Skeletal muscle satellite cell (primary cell): ENCODE data around the gene CORT.
"Not testable (repeated sequence)": the region's sequence is repeated elsewhere in the genome, so short reads cannot be mapped to it uniquely, and the experiment has no call there.

Source experiments
- H3K27me3 ChIP-seq: 2 replicates; pipeline ENCODE4 v1.7.0; 2013; ENCODE audit warnings: low read length; ENCODE audit not compliant: control insufficient read depth, insufficient read depth
- H3K36me3 ChIP-seq: 2 replicates; pipeline ENCODE4 v1.7.0; 2013; ENCODE audit warnings: mild to moderate bottlenecking, control low read depth, low read length; ENCODE audit not compliant: insufficient read depth
- H3K4me1 ChIP-seq: 2 replicates; pipeline ENCODE4 v1.7.0; 2013; ENCODE audit warnings: low read length; ENCODE audit not compliant: control insufficient read depth, insufficient read depth
- H3K4me2 ChIP-seq: 2 replicates; pipeline ENCODE4 v1.7.0; 2013; ENCODE audit warnings: mild to moderate bottlenecking, low read length
- H3K4me3 ChIP-seq: 2 replicates; pipeline ENCODE4 v1.7.0; 2013; ENCODE audit warnings: low read length
- H3K9ac ChIP-seq: 2 replicates; pipeline ENCODE4 v1.7.0; 2013; ENCODE audit warnings: mild to moderate bottlenecking, low read depth, low read length, moderate library complexity
- H3K9me3 ChIP-seq: replicated peaks from 2 replicates; pipeline ENCODE4 v1.7.0; 2013; ENCODE audit warnings: mild to moderate bottlenecking, control low read depth, low read length

Gene CORT

GRCh38 chr1:10459184-10459583, 9.4 kb downstream of the CORT start:
- Histone ChIP-seq H3K36me3 (peaks cover 22% of the 10 kb centered on the region), H3K9me3 (no peaks in the 10 kb centered on the region), H3K4me3 (no peak overlapping the region), H3K4me2 (no peak overlapping the region), H3K9ac (no peak overlapping the region), H3K4me1 (peaks cover 9% of the 10 kb centered on the region), H3K27me3 (no peaks in the 10 kb centered on the region)

GRCh38 chr1:10467078-10467477, 17.2 kb downstream of the CORT start:
- Histone ChIP-seq H3K36me3 (peaks cover 37% of the 10 kb centered on the region), H3K4me3 (no peak overlapping the region), H3K9ac (no peak overlapping the region), H3K4me1 (peaks cover 8% of the 10 kb centered on the region), H3K4me2 (no peak overlapping the region), H3K27me3 (no peaks in the 10 kb centered on the region), H3K9me3 (no peaks in the 10 kb centered on the region)

GRCh38 chr1:10470043-10470442, 20.2 kb downstream of the CORT start:
- Histone ChIP-seq H3K36me3 (peaks cover 22% of the 10 kb centered on the region), H3K27me3 (no peaks in the 10 kb centered on the region), H3K9me3 (no peaks in the 10 kb centered on the region), H3K4me1 (peaks cover 11% of the 10 kb centered on the region), H3K9ac (no peak overlapping the region), H3K4me2 (no peak overlapping the region), H3K4me3 (no peak overlapping the region)

- Histone ChIP-seq H3K9ac (peak overlapping the region; percentile 80), H3K4me1 (peaks cover 18% of the 10 kb centered on the region), H3K4me3 (peak overlapping the region; percentile 87), H3K9me3 (no peaks in the 10 kb centered on the region), H3K27me3 (no peaks in the 10 kb centered on the region), H3K36me3 (peaks cover 15% of the 10 kb centered on the region), H3K4me2 (peak overlapping the region; percentile 99)
Measured at GRCh38 chr1:10471411-10472219, 21.8 kb downstream of the CORT start.

- Histone ChIP-seq H3K4me1 (peaks cover 18% of the 10 kb centered on the region), H3K9ac (peak within 1 kb of the TSS; percentile 80)
Measured at GRCh38 chr1:10472220-10473144, 22.7 kb downstream of the CORT start, which contains the start of gene DFFA. TSS of gene DFFA (minus strand) at chr1:10472529. CDS start at chr1:10472458, 71 bp downstream.

GRCh38 chr1:10473145-10473765, 23.4 kb downstream of the CORT start:
- no peak overlapping the region for H3K9ac ChIP-seq
- H3K36me3 ChIP-seq, result peaks cover 8% of the 10 kb centered on the region
- peak overlapping the region; percentile 87 for H3K4me3 ChIP-seq

More at GRCh38 chr1:10472220-10473144, 22.7 kb downstream of the CORT start, which contains the start of gene DFFA:
- peaks cover 15% of the 10 kb centered on the region for H3K36me3 ChIP-seq
- no peaks in the 10 kb centered on the region for H3K27me3 ChIP-seq
- H3K4me3 ChIP-seq, result peak within 1 kb of the TSS; percentile 87
- peak within 1 kb of the TSS; percentile 99 for H3K4me2 ChIP-seq
- no peaks in the 10 kb centered on the region for H3K9me3 ChIP-seq

GRCh38 chr1:10474309-10474612, 24.4 kb downstream of the CORT start:
- not testable (repeated sequence) for H3K27me3 ChIP-seq, H3K9me3 ChIP-seq, H3K36me3 ChIP-seq
- peak overlapping the region; percentile 83 for H3K9ac ChIP-seq
- H3K4me1 ChIP-seq, result peaks cover 18% of the 10 kb centered on the region
- H3K4me3 ChIP-seq, result peak overlapping the region; percentile 97
- H3K4me2 ChIP-seq, result peak overlapping the region; percentile 91

More at GRCh38 chr1:10473145-10473765, 23.4 kb downstream of the CORT start:
- Histone ChIP-seq H3K4me2 (peak overlapping the region; percentile 99), H3K9me3 (no peaks in the 10 kb centered on the region), H3K27me3 (no peaks in the 10 kb centered on the region), H3K4me1 (peaks cover 18% of the 10 kb centered on the region)

GRCh38 chr1:10474613-10475507, 25.0 kb downstream of the CORT start, which contains the start of gene PEX14:
TSS of gene PEX14 (plus strand) at chr1:10474950. CDS start at chr1:10474967, 17 bp downstream.
- Histone ChIP-seq H3K4me1 (peaks cover 18% of the 10 kb centered on the region), H3K9ac (peak within 1 kb of the TSS; percentile 83), H3K9me3 (no peaks in the 10 kb centered on the region), H3K4me3 (peak within 1 kb of the TSS; percentile 97), H3K27me3 (no peaks in the 10 kb centered on the region), H3K36me3 (no peaks in the 10 kb centered on the region), H3K4me2 (peak within 1 kb of the TSS; percentile 91)

GRCh38 chr1:10475510-10475909, 25.7 kb downstream of the CORT start:
- H3K4me3 ChIP-seq, result peak overlapping the region; percentile 97
- H3K36me3 ChIP-seq, result no peaks in the 10 kb centered on the region
- no peaks in the 10 kb centered on the region for H3K27me3 ChIP-seq
- H3K4me2 ChIP-seq, result peak overlapping the region; percentile 91
- peak overlapping the region; percentile 83 for H3K9ac ChIP-seq
- peaks cover 18% of the 10 kb centered on the region for H3K4me1 ChIP-seq
- no peaks in the 10 kb centered on the region for H3K9me3 ChIP-seq

GRCh38 chr1:10479296-10479695, 29.5 kb downstream of the CORT start:
- Histone ChIP-seq H3K36me3 (no peaks in the 10 kb centered on the region), H3K4me2 (no peak overlapping the region), H3K4me3 (no peak overlapping the region), H3K4me1 (peaks cover 7% of the 10 kb centered on the region), H3K9me3 (no peaks in the 10 kb centered on the region), H3K27me3 (no peaks in the 10 kb centered on the region), H3K9ac (no peak overlapping the region)
